AG09319 (cell line): ENCODE measurements around the gene PODNL1.
"Not testable (repeated sequence)": the region's sequence is repeated elsewhere in the genome, so short reads cannot be mapped to it uniquely, and the experiment has no call there.

Experiments used
- DNase-seq: peaks from one replicate; pipeline ENCODE4 v3.0.0-alpha.2; 2010; ENCODE audit warnings: low read depth; ENCODE audit errors: extremely low read depth
- TF ChIP-seq, protein P1 (sequence below): IDR thresholded peaks from 2 replicates; pipeline ENCODE4 v1.5.1; 2011; ENCODE audit warnings: low read depth, mild to moderate bottlenecking, inconsistent platforms, low read length, moderate library complexity

PODNL1 gene

DNA sequence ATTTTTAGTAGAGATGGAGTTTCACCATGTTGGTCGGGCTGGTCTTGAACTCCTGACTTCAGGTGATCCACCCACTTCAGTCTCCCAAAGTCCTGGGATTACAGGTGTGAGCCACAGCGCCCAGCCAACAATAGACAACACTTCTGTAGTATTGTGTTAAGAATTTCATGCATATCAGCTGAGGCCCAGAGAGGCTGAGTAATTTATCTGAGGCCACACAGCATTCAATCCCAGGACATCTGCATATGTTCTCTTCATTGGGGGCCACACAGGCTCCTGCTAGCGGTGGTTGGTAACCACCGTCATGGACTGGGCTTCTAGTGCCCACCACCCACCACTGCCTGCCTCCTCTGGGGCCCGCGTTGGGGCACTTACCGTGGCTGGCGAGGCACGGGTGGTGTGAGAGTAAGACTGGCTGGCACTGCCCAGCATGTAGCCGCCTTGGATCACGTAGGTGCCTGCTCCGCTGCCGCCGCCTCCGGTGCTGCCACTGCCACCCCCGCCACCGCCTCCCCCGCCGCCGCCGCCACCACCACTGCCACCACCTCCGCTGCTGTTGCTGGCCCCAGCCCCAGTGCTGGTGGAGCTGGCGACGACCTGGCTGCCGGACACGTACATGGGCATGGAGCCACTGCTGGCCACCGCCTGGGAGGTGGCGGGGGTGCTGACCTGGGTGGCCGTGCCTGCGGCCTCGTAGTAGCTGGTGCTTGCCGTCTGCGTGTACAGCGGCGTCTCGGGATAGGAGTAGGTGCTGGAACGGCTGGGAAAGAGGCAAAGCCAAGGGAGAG, 34.3 kb upstream of the PODNL1 start:
- TF ChIP-seq, protein P1, sequence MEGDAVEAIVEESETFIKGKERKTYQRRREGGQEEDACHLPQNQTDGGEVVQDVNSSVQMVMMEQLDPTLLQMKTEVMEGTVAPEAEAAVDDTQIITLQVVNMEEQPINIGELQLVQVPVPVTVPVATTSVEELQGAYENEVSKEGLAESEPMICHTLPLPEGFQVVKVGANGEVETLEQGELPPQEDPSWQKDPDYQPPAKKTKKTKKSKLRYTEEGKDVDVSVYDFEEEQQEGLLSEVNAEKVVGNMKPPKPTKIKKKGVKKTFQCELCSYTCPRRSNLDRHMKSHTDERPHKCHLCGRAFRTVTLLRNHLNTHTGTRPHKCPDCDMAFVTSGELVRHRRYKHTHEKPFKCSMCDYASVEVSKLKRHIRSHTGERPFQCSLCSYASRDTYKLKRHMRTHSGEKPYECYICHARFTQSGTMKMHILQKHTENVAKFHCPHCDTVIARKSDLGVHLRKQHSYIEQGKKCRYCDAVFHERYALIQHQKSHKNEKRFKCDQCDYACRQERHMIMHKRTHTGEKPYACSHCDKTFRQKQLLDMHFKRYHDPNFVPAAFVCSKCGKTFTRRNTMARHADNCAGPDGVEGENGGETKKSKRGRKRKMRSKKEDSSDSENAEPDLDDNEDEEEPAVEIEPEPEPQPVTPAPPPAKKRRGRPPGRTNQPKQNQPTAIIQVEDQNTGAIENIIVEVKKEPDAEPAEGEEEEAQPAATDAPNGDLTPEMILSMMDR, result no peak
- no peak for DNase-seq

DNA sequence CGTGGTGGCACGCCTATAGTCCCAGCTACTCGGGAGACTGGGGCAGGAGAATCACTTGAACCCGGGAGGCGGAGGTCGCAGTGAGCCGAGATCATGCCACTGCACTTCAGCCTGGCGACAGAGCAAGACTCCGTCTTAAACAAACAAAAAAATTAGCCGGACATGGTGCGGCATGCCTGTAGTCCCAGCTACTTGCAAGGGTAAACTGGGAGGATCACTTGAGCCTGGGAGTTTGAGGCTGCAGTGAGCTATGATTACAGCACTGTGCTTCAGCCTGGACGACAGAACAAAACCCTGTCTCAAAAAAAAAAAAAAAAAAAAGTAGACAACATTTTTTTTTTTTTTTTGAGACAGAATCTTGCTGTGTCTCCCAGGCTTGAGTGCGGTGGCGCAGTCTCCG, 33.7 kb upstream of the PODNL1 start:
- not testable (repeated sequence) for DNase-seq

DNA sequence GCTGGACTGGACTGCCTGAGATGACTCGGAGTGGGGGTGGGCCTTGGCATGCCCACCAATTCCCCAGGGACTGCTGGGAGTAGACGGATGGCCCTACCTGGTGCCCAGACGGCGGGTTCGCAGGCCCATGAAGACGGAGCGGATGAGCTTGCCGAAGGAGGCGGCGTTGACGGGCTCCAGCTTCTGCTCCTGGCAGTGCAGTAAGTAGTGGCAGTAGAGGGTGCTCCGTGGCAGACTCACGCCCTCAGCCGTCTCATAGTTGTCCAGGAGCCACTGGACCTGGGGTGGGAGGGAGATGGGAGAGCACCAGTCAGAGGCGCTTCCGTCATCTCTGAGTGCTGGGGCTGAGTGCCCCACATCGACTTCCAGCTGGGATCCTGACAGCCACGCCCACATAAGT, 31.7 kb upstream of the PODNL1 start:
- TF ChIP-seq, protein P1, result no peak
- no peak for DNase-seq

DNA sequence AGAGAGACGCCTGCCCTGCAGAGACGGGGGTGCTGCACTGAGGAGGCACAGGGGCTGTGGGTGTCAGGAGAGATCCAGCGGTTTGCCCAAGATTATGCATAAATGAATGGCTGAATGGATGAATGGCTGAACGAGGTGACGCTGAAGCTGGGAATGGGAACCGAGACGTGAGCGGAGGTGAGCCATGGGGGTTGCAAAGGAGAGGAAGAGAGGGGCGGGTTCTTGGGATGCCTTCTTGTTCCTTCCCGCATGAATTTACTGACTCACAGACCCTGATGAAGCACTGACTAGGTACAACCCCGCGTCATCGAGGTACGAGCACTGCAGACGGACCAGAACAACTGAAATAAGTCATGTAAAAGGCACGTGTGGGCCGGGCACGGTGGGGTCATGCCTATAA, 30.8 kb upstream of the PODNL1 start:
- TF ChIP-seq, protein P1, result no peak
- DNase-seq, result no peak

DNA sequence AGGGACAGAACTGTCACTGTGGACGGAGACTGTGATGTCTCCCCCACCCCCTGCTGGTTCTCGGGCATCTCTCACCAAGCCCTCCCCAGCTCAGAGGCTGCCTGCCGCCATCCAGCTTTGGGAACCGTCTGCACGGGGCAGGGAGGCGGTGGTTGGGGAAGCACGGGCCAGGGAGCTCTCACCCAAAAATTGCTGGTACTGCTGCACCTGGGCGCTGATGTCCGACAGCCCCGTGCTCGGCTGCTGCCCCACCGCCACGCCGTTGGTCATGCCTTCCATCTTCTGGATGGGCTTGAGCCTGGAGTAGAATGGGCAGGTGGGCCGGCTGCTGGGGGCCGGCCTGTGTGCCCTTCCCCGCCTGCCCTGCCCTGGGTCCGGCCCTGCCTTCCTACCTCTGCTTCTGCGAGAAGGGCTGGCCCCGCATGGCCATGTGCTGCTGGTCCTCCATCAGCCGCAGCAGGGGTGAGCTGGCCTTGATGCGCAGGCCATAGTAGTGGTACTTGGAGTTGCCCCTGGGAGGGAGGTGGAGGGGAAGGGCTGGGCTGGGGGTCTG, 30.2 kb upstream of the PODNL1 start:
- TF ChIP-seq, protein P1, result no peak
- no peak for DNase-seq

DNA sequence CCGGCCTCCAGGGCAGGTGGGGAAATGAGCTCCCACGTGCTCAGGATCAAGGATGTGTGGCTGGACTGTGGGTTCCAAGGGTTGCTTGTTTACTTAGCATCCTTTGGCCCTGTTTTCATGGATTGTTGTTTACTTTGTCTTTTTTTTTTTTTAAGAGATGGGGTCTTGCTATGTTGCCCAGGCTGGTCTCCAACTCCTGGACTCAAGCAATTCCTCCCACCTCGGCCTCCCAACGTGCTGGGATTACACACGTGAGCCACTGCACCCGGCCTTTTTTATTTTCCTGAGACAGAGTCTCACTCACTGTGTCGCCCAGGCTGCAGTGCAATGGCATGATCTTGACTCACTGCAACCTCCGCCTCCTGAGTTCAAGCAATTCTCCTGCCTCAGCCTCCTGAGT, 29.0 kb upstream of the PODNL1 start:
- DNase-seq, result not testable (repeated sequence)

DNA sequence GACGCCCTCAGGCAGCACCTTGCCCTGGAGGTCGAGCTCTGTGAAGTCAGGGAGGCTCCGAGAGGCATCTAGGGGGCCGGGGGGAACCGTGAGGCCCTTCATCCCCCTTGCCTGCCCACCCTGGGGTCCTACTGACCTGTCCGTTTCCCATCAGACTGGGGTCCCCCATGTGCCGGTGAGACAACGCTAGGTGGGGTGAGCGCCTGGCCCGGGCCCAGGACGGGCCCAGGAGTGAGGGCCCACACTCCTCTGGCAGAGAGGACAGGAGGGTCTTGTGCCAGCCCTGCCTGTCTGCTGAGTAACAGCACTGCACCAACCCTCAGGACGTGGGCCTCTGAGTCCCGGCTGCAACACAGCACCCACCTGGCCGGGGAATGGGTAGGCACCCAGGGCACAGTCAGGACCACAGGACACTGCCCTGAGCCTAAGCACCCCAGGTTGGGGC, 28.5 kb upstream of the PODNL1 start:
- no peak for DNase-seq
- TF ChIP-seq, protein P1, result no peak

DNA sequence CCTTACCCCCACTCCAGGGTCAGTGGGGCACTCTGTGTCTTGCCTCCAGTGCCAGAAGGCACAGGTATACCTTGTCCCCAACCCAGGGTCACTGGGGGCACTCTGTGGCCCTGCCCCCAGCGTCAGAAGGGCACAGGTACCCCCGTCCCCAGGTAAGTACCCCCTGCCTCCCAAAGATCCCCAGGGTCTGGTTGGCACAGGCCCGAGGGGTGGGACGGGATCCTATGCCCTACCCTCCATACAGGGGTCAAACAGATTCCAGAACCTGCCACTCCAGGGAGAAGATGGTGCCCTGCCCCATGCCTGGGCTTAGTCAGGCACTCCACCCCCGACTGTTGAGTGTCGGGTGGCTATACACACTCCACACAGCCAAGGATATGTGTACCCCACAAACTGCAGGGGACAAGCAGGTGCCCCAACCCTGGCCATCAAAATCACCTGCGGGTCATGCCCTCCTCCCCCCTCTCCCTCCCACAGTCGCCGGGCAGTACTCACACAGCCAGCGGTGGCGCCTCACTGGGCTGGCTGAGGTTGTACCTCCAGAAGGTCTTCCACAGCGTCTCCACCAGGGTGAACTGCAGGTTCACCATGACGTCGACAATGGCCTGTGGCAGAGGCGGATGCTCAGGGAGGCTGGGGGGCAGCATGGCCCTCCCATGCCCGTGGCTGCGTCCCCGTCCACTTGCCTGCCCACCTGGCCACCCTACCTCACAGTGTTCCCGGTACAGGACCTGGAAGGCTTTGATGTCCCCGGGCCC, 27.9 kb upstream of the PODNL1 start:
- DNase-seq, result no peak
- TF ChIP-seq, protein P1, result no peak
